ENCODE measurements around the gene SLC35G6. TPM values are rescaled to one million over a fixed set of nuclear protein-coding genes. Genes with fewer than 3 reads are reported as not detected.
A peak's percentile ranks its signal among the peaks of the same experiment; 100 is the strongest.

The SLC35G6 gene
- total and polyA plus RNA-seq, 2 donors (not counting 1 experiment from before 2014, with no cell fraction given): not detected

GRCh38 chr17:7464081-7464480, 17.2 kb upstream of the SLC35G6 start:
- H3K27me3 ChIP-seq (ENCODE audit: control insufficient read depth, insufficient read depth, low read length): no peaks in the 10 kb centered on the region
- no peaks in the 10 kb centered on the region for H4K20me1 ChIP-seq (ENCODE audit: control insufficient read depth, extremely low read depth, insufficient read depth, low read length)

GRCh38 chr17:7465597-7466275, 15.5 kb upstream of the SLC35G6 start:
- H3K79me2 ChIP-seq (ENCODE audit: control insufficient read depth, insufficient read depth, low read length): peaks cover 30% of the 10 kb centered on the region
- no peaks in the 10 kb centered on the region for H3K27me3 ChIP-seq (ENCODE audit: control insufficient read depth, insufficient read depth, low read length)
- no peak overlapping the region for H3K9ac ChIP-seq (ENCODE audit: insufficient read depth, low read length)
- H2AFZ ChIP-seq (ENCODE audit: low read length): no peak overlapping the region
- no peaks in the 10 kb centered on the region for H3K9me3 ChIP-seq (ENCODE audit: control insufficient read depth, insufficient read depth, low read depth, low read length)
- H3K4me1 ChIP-seq (ENCODE audit: control insufficient read depth, extremely low read depth, insufficient read depth, low read length): peaks cover 14% of the 10 kb centered on the region
- DNase-seq (ENCODE audit: low read depth in 2 of 2): no peak
- no peak overlapping the region for H3K27ac ChIP-seq (ENCODE audit: insufficient read depth, low read length)
- TF ChIP-seq CTCF (conservative IDR thresholded peaks at IDR 0.05 in 1 of 2, IDR thresholded peaks at IDR 0.05 in 1 of 2; ENCODE audit: low read depth in 1 of 2, low read length in 2 of 2) (no peak), EZH2 (IDR thresholded peaks at IDR 0.05; ENCODE audit: low read length, missing control alignments) (no peak)
- no peak overlapping the region for H3K4me2 ChIP-seq (ENCODE audit: extremely low read depth, insufficient read depth, low read length)
- H3K4me3 ChIP-seq (replicated peaks in 1 of 4; ENCODE audit: control extremely low read depth in 1 of 4, insufficient read depth in 1 of 4, low read depth in 3 of 4, low read length in 4 of 4): no peak overlapping the region
- no peaks in the 10 kb centered on the region for H4K20me1 ChIP-seq (ENCODE audit: control insufficient read depth, extremely low read depth, insufficient read depth, low read length)
- peaks cover 22% of the 10 kb centered on the region for H3K36me3 ChIP-seq (ENCODE audit: control insufficient read depth, insufficient read depth, low read length)

More at GRCh38 chr17:7464081-7464480, 17.2 kb upstream of the SLC35G6 start:
- Histone ChIP-seq H2AFZ (ENCODE audit: low read length) (no peak overlapping the region), H3K36me3 (ENCODE audit: control insufficient read depth, insufficient read depth, low read length) (peaks cover 22% of the 10 kb centered on the region), H3K79me2 (ENCODE audit: control insufficient read depth, insufficient read depth, low read length) (peaks cover 21% of the 10 kb centered on the region), H3K4me1 (ENCODE audit: control insufficient read depth, extremely low read depth, insufficient read depth, low read length) (peaks cover 14% of the 10 kb centered on the region), H3K4me3 (replicated peaks in 1 of 4; ENCODE audit: control extremely low read depth in 1 of 4, insufficient read depth in 1 of 4, low read depth in 3 of 4, low read length in 4 of 4) (no peak overlapping the region), H3K9ac (ENCODE audit: insufficient read depth, low read length) (no peak overlapping the region), H3K4me2 (ENCODE audit: extremely low read depth, insufficient read depth, low read length) (no peak overlapping the region), H3K27ac (ENCODE audit: insufficient read depth, low read length) (no peak overlapping the region), H3K9me3 (ENCODE audit: control insufficient read depth, insufficient read depth, low read depth, low read length) (no peaks in the 10 kb centered on the region)
- DNase-seq (ENCODE audit: low read depth in 2 of 2): no peak
- TF ChIP-seq CTCF (conservative IDR thresholded peaks at IDR 0.05 in 1 of 2, IDR thresholded peaks at IDR 0.05 in 1 of 2; ENCODE audit: low read depth in 1 of 2, low read length in 2 of 2) (no peak), EZH2 (IDR thresholded peaks at IDR 0.05; ENCODE audit: low read length, missing control alignments) (no peak)

GRCh38 chr17:7466318-7466638, 15.0 kb upstream of the SLC35G6 start:
- DNase-seq (ENCODE audit: low read depth in 2 of 2): no peak
- H3K27ac ChIP-seq (ENCODE audit: insufficient read depth, low read length): peak overlapping the region; percentile 68
- H3K4me1 ChIP-seq (ENCODE audit: control insufficient read depth, extremely low read depth, insufficient read depth, low read length): peaks cover 14% of the 10 kb centered on the region
- H3K9me3 ChIP-seq (ENCODE audit: control insufficient read depth, insufficient read depth, low read depth, low read length): no peaks in the 10 kb centered on the region
- H3K36me3 ChIP-seq (ENCODE audit: control insufficient read depth, insufficient read depth, low read length): peaks cover 22% of the 10 kb centered on the region
- H4K20me1 ChIP-seq (ENCODE audit: control insufficient read depth, extremely low read depth, insufficient read depth, low read length): no peaks in the 10 kb centered on the region
- no peak overlapping the region for H2AFZ ChIP-seq (ENCODE audit: low read length)
- no peak overlapping the region for H3K4me3 ChIP-seq (replicated peaks in 1 of 4; ENCODE audit: control extremely low read depth in 1 of 4, insufficient read depth in 1 of 4, low read depth in 3 of 4, low read length in 4 of 4)
- no peak for TF ChIP-seq CTCF (conservative IDR thresholded peaks at IDR 0.05 in 1 of 2, IDR thresholded peaks at IDR 0.05 in 1 of 2; ENCODE audit: low read depth in 1 of 2, low read length in 2 of 2)
- no peak for TF ChIP-seq EZH2 (IDR thresholded peaks at IDR 0.05; ENCODE audit: low read length, missing control alignments)
- H3K4me2 ChIP-seq (ENCODE audit: extremely low read depth, insufficient read depth, low read length): no peak overlapping the region
- H3K79me2 ChIP-seq (ENCODE audit: control insufficient read depth, insufficient read depth, low read length): peaks cover 35% of the 10 kb centered on the region
- H3K9ac ChIP-seq (ENCODE audit: insufficient read depth, low read length): no peak overlapping the region
- no peaks in the 10 kb centered on the region for H3K27me3 ChIP-seq (ENCODE audit: control insufficient read depth, insufficient read depth, low read length)
